Measurements from ENCODE around the gene FN1. TPM values are rescaled to one million over a fixed set of nuclear protein-coding genes. Genes with fewer than 3 reads are reported as not detected.

Gene FN1
- total RNA-seq, 2 donors from 2014 or later, result 84.2 to 257 TPM

- H3K27ac ChIP-seq, result no peak overlapping the region
- no peak overlapping the region for H3K4me3 ChIP-seq
- intact Hi-C loops (cut with DNase I), result no loop called here
- 100% methylated on average over 1 of the region's 1 CpG for WGBS
- H3K4me1 ChIP-seq (replicated peaks), result no peaks in the 10 kb centered on the region
- no peak for DNase-seq (ENCODE audit: low spot score)
- TF ChIP-seq POLR2A (IDR thresholded peaks at IDR 0.05), result no peak
- no peak for TF ChIP-seq POLR2AphosphoS5 (IDR thresholded peaks at IDR 0.05)
- TF ChIP-seq CTCF (IDR thresholded peaks at IDR 0.05), result no peak
- H3K9me3 ChIP-seq, result no peaks in the 10 kb centered on the region
- no peaks in the 10 kb centered on the region for H3K36me3 ChIP-seq
- H3K27me3 ChIP-seq (replicated peaks; ENCODE audit: insufficient read depth), result no peaks in the 10 kb centered on the region
These were observed 6.4 kb downstream of the FN1 start for GRCh38 chr2:215429424-215429823.

GRCh38 chr2:215428060-215428910 lies 7.6 kb downstream of the FN1 start:
- Histone ChIP-seq H3K27ac (no peak overlapping the region), H3K9me3 (no peaks in the 10 kb centered on the region), H3K4me1 (replicated peaks) (no peaks in the 10 kb centered on the region), H3K27me3 (replicated peaks; ENCODE audit: insufficient read depth) (no peaks in the 10 kb centered on the region), H3K4me3 (no peak overlapping the region), H3K36me3 (no peaks in the 10 kb centered on the region)
- no peak for DNase-seq (ENCODE audit: low spot score)
- TF ChIP-seq CTCF (IDR thresholded peaks at IDR 0.05) (no peak), POLR2AphosphoS5 (IDR thresholded peaks at IDR 0.05) (no peak), POLR2A (IDR thresholded peaks at IDR 0.05) (no peak)
- intact Hi-C loops (cut with DNase I), result no loop called here
- 93% methylated on average over 19 of the region's 19 CpGs for WGBS

- Histone ChIP-seq H3K36me3 (no peaks in the 10 kb centered on the region), H3K4me1 (replicated peaks) (no peaks in the 10 kb centered on the region), H3K27me3 (replicated peaks; ENCODE audit: insufficient read depth) (no peaks in the 10 kb centered on the region), H3K27ac (no peak overlapping the region), H3K4me3 (no peak overlapping the region), H3K9me3 (no peaks in the 10 kb centered on the region)
- intact Hi-C loops (cut with DNase I), result no loop called here
- WGBS, result 95% methylated on average over 5 of the region's 5 CpGs
- TF ChIP-seq POLR2A (IDR thresholded peaks at IDR 0.05) (no peak), CTCF (IDR thresholded peaks at IDR 0.05) (no peak), POLR2AphosphoS5 (IDR thresholded peaks at IDR 0.05) (no peak)
- DNase-seq (ENCODE audit: low spot score), result no peak
These were observed 8.3 kb downstream of the FN1 start for GRCh38 chr2:215427585-215427984.

GRCh38 chr2:215425021-215425782 lies 10.7 kb downstream of the FN1 start:
- no peak for DNase-seq (ENCODE audit: low spot score)
- intact Hi-C loops (cut with DNase I), result no loop called here
- no peak overlapping the region for H3K4me3 ChIP-seq
- 84% methylated on average over 11 of the region's 11 CpGs for WGBS
- H3K36me3 ChIP-seq, result no peaks in the 10 kb centered on the region
- H3K9me3 ChIP-seq, result no peaks in the 10 kb centered on the region
- TF ChIP-seq POLR2AphosphoS5 (IDR thresholded peaks at IDR 0.05) (no peak), CTCF (IDR thresholded peaks at IDR 0.05) (no peak), POLR2A (IDR thresholded peaks at IDR 0.05) (no peak)
- no peak overlapping the region for H3K27ac ChIP-seq
- H3K27me3 ChIP-seq (replicated peaks; ENCODE audit: insufficient read depth), result no peaks in the 10 kb centered on the region
- no peaks in the 10 kb centered on the region for H3K4me1 ChIP-seq (replicated peaks)

Measured in prostate gland (tissue), 2 donors.